Measurements from ENCODE around the gene GRAMD1B.
A peak's percentile ranks its signal among the peaks of the same experiment; 100 is the strongest.
"Not testable (repeated sequence)": the region's sequence is repeated elsewhere in the genome, so short reads cannot be mapped to it uniquely, and the experiment has no call there.

Gene GRAMD1B

GRCh38 chr11:123513309-123513708, 83.2 kb downstream of the GRAMD1B start:
- not testable (repeated sequence) for DNase-seq

DNA sequence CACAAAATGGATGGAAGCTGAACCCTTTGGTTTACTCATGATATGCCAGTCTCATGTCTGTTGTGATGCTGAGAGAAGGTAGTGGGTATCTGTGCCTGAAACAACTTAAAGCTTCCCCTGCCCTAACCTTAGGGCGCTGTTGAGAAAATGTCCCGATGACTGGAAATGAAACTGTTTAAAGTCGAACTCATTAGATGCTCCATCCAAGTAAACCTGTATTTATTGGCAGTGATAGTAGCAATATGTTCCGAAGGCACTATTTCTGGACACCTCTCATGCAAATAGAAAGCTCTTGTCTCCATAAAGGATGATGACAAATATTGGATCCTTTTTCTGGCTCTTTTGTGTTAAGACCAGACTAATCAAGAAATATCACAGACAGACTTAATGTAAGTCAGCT, 86.2 kb downstream of the GRAMD1B start:
- no peak for DNase-seq

GRCh38 chr11:123517559-123518364, 87.7 kb downstream of the GRAMD1B start:
- DNase-seq: peak; percentile 66 to 89

- DNase-seq: peak in 1 of 2 experiments; percentile 39
Observed at GRCh38 chr11:123518496-123519054, 88.5 kb downstream of the GRAMD1B start.

- peak; percentile 26 to 65 for DNase-seq
Observed at GRCh38 chr11:123519055-123519796, 89.2 kb downstream of the GRAMD1B start.

DNA sequence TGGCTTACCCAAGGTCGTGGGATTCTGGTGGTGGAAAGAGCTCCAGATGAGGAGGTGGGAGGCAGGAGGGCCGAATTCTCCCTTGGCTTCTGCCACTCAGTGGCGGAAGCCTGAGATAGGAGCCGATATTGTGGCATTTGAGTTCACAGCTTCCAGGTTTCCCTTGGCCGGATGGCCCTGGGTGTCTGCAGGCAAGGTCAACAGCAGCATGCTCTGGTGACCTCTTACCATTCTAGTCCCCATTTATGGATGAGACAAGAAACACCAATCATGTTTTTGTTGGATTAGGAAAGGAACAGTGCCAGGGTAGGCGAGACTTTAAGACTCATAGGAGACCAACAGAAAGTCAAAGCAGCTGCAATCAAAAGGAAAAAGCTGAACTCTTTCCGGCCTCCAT, 89.7 kb downstream of the GRAMD1B start:
- no peak for DNase-seq

- not testable (repeated sequence) for DNase-seq
Observed at GRCh38 chr11:123520476-123520875, 90.4 kb downstream of the GRAMD1B start.

- no peak for DNase-seq
Observed at GRCh38 chr11:123521001-123521400, 90.9 kb downstream of the GRAMD1B start.

DNA sequence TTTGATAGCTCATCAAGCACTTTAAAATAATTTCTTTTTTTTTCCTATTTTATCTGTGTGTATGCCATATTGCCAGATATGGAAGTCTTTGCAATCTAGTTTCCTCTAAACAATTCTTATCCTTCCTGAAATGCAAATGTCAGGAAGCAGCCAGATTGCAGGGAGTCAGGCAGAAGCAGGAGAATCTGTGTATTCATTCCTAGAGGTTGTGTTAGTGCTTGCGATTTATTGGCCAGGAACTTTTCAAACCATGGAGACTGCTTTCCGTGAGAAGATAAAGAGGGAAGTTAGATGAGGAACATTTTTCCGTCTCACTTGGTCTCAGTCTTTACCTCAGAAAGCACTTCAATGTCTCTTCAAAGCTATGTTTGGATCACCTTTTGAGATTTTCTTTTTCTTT, 91.9 kb downstream of the GRAMD1B start:
- no peak for DNase-seq

DNA sequence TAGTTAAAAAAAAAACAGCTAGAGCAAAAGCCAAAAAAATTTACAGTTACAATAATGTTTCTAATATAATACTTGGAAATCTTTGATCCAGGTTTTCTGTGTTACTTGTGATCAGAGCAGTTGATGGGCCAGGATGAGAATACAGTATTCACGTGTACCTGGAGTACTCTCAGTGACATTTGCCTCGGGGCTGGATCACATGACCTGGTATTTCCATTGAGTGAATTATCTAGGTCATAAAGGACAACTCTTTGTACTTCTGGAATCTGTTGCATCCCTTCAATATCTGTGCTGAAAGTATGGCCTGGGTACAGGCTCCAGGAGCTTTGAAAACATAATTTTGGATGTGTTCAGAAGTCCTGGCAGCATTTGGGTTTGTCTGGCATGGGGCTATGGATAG, 93.5 kb downstream of the GRAMD1B start:
- no peak for DNase-seq

DNA sequence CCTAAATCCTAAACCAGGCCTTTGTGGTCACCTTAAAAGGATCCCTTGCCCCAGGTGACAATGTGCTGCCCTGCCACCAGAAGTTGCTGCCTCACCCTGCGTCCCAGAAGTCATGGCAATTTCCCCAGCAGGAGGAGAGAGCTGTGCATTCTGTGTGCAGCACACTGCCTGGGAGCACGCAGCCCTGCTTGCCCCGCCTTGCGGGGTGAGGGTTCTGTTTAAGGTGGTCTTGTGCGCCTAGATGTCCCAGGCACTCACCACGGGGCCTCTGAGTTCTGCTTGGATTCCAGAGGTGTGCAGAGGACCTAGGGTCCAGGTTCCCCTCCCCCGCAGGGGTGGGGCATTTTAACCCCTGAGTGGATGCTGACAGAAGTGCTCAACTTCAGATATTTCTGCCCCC, 95.0 kb downstream of the GRAMD1B start:
- no peak for DNase-seq

- no peak for DNase-seq
Observed at GRCh38 chr11:123525511-123525918, 95.4 kb downstream of the GRAMD1B start.

DNA sequence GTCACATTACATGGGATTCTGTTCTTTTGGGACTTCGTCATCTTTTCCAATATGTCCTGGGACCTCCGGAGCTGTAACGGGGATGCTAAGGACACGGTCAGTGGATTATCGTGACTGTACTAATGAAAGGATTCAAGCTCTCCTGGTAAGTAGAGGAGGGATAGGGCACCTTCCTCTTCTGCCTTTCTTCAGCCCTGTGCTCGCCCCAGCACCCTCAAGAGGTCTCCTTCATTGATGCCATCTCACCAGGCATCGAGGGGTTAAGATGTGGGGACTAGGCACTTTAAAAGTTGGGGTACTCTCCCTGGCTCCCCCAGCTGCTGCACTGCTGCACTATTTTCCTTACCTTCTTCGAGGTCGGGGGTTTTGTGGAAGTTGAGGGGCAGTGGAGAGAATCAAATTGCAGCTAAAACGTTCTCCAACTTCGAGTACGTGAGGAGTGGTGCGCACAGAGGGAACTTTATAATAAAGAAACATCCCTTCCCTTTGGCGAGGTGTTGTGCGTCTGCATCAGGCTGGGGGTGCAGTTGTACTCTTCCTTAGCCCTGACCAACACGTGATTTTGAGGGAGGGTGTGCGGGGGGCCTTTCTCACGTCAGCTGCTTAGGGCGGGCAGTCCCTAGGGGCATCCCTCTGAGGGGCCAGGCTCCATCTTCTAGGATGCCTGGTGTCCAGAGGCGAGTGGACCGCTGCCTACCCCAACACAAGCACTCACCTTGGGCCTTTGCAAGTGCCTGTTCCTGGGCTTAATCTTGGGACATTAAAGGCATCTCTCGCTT, 96.1 kb downstream of the GRAMD1B start:
- no peak for DNase-seq

DNA sequence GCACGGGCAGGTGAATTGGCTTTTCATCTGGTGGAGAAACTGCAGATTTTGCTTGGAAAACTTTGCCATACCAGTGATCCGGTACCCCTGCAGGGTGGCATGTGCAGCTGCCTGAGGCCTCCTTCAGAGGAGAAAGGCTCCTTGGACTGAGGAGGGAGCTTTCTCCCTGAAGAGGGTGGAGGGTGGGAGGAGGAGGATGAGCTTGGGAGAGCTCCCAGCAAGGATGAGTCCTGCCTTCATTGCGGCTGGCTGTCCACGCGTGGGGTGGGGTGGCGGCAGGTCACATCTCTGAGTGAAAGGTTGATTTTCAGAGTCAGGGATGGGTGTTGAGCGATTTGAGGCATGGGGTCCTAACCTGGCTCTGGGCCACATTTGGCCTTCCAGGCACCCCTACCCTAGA, 96.8 kb downstream of the GRAMD1B start:
- no peak for DNase-seq

GRCh38 chr11:123527526-123527925, 97.5 kb downstream of the GRAMD1B start:
- DNase-seq: no peak

- no peak for DNase-seq
Observed at GRCh38 chr11:123527947-123528346, 97.9 kb downstream of the GRAMD1B start.

DNA sequence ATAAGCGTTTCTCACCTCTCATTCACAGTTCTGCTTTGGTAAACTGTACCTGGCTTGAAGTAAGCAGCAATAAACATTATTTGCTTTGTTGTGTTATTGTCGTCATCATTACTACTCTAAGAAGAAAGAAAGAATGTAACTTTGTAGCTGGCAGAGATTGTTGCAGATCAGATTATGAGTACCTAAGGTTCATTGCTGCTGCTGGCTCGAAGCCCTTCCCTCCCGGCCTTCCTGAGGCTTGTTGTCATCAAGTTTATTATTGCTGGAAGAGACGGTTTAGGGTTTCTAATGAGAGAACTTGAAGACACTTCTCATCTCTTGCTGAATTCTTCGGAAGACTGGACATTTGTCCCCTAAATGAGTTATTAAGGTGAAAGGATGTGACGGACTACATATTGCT, 101.3 kb downstream of the GRAMD1B start:
- DNase-seq: no peak

- DNase-seq: no peak
Observed at GRCh38 chr11:123532131-123532530, 102.1 kb downstream of the GRAMD1B start.

GRCh38 chr11:123535401-123535800, 105.3 kb downstream of the GRAMD1B start:
- DNase-seq: no peak

GRCh38 chr11:123536690-123537437, 106.8 kb downstream of the GRAMD1B start:
- no peak for DNase-seq

GRCh38 chr11:123537726-123538125, 107.7 kb downstream of the GRAMD1B start:
- no peak for DNase-seq

GRCh38 chr11:123543797-123544196, 113.7 kb downstream of the GRAMD1B start:
- no peak for DNase-seq

All from NCI-H524 (cell line).